ENCODE data around the gene NKX1-1.

GRCh38 chr4:1376841-1377605 is 29.2 kb downstream of the NKX1-1 start:
- no peak for TF ChIP-seq SUZ12 (IDR thresholded peaks at IDR 0.05; ENCODE audit: extremely low read depth, insufficient read depth, insufficient read length)
- TF ChIP-seq ZNF274 (IDR thresholded peaks at IDR 0.05; ENCODE audit: low read depth, low read length): no peak
- no peak for TF ChIP-seq YY1 (IDR thresholded peaks at IDR 0.05; ENCODE audit: insufficient read depth, insufficient read length)
